Ovary (tissue), 9 donors: ENCODE results near the gene FAM234A. TPM values are rescaled to one million over a fixed set of nuclear protein-coding genes. Genes with fewer than 3 reads are reported as not detected.

ENCODE experiments used
- DNase-seq, 5 donors: peaks; one replicate each; pipeline ENCODE4 v3.0.0-alpha.2; 2019 to 2020
- H3K27ac ChIP-seq, 2 donors: fragments of 200-600 bp; one replicate each; pipeline versions ENCODE4 v1.5.1 to v1.8.0; 2019 to 2022
- H3K27me3 ChIP-seq: fragments of 200-600 bp; one replicate; pipeline ENCODE4 v1.8.0; 2022
- H3K36me3 ChIP-seq: fragments of 200-600 bp; sonication (generic); one replicate; pipeline ENCODE4 v1.5.1; 2019
- H3K4me1 ChIP-seq: one replicate; pipeline ENCODE4 v1.8.1; 2013; ENCODE audit warnings: mild to moderate bottlenecking, moderate library complexity; ENCODE audit not compliant: insufficient read depth
- H3K4me3 ChIP-seq: fragments of 200-600 bp; sonication (generic); one replicate; pipeline ENCODE4 v1.5.1; 2017
- H3K9me3 ChIP-seq, 2 donors: fragments of 200-600 bp in 1 of 2; sonication (generic) in 1 of 2; one replicate each; pipeline versions ENCODE4 v1.5.1 to v1.8.1; 2013 to 2019; ENCODE audit warnings: mild to moderate bottlenecking in 1 of 2, moderate library complexity in 1 of 2
- CTCF ChIP-seq, 3 donors: fragments of 450-650 bp in 2 of 3; fragments of 200-600 bp in 1 of 3; IDR thresholded peaks; one replicate each; pipeline versions ENCODE4 v1.5.1 to v1.8.0; 2016 to 2022; ENCODE audit warnings: antibody characterized with exemption in 3 of 3, mild to moderate bottlenecking in 1 of 3
- EP300 ChIP-seq: sonication (generic); formaldehyde crosslinking; IDR thresholded peaks from one replicate; pipeline ENCODE4 v1.6.1; 2017; ENCODE audit warnings: antibody characterized with exemption
- POLR2A ChIP-seq: fragments of 450-650 bp; IDR thresholded peaks from one replicate; pipeline ENCODE4 v1.6.1; 2017; ENCODE audit warnings: antibody characterized with exemption, mild to moderate bottlenecking, moderate library complexity
- WGBS, 3 donors: extraction: QIAGEN DNeasy Blood & Tissue Kit in 1 of 3; methylation state at CpG; one replicate each; pipeline versions ENCODE4 v1.1.5 to v1.1.7; 2013 to 2017; 5-methylcytosine and 5-hydroxymethylcytosine counted together
- intact Hi-C, 4 donors: fragments of 100-400 bp; cut with DNase I; formaldehyde crosslinking; loops; one replicate each; pipeline versions ENCODE4 v1.11.0 to v1.15.1; 2022 to 2023
- polyA plus RNA-seq, 2 donors: library from polyadenylated mRNA; stranded (reverse); fragments of 200-250 nt in 1 of 2; fragments of 350-450 nt in 1 of 2; fragmentation: Illumina TruSeq in 1 of 2; extraction: RNeasy Lipid Tissue Mini Kit (QIAGEN cat#74804) in 1 of 2; gene quantifications; one replicate each; pipeline ENCODE4 v1.2.3, GENCODE V29; 2013 to 2014
- total RNA-seq, 7 donors: library from RNA; depleted of rRNA in 2 of 7; stranded (reverse); fragments of >200 nt in 2 of 7; fragmentation: NEBNext Ultra II Directional in 3 of 7; extraction: Animal tissue kit (Norgen Biotek cat#: 25700) in 3 of 7; gene quantifications; one replicate each; pipeline versions ENCODE4 v1.1.0 to v1.2.4, GENCODE V29; 2016 to 2023
- donor health status: DM: no; HTN: no; CAD: no; lungs with moderate emphysema.
- donor health status: DM: no; HTN: no; CAD: no.
- donor health status: Bipolar disorder and iron deficiency.
- donor health status: DM: yes; HTN: yes; CAD: no.
- donor health status: DM: no; HTN: no; CAD: no.
- donor health status: DM: yes; HTN: yes; CAD: no.

FAM234A gene
- total and polyA plus RNA-seq, 9 donors, result 20.4 to 61.9 (median 49.2) TPM

- H3K27ac ChIP-seq, result no peak overlapping the region
- no peak for DNase-seq
- H3K27me3 ChIP-seq, result no peaks in the 10 kb centered on the region
- 87 to 91% (median 88%) methylated on average over 3 of the region's 3 CpGs for WGBS, 3 donors
- H3K9me3 ChIP-seq, result no peaks in the 10 kb centered on the region
- no peaks in the 10 kb centered on the region for H3K36me3 ChIP-seq
- TF ChIP-seq CTCF (IDR thresholded peaks at IDR 0.05) (no peak), EP300 (no peak), POLR2A (no peak)
- H3K4me1 ChIP-seq, result no peaks in the 10 kb centered on the region
- no peak overlapping the region for H3K4me3 ChIP-seq
- intact Hi-C loops, result no loop called here
Observed at GRCh38 chr16:212999-213398, 21.6 kb upstream of the FAM234A start.

DNA sequence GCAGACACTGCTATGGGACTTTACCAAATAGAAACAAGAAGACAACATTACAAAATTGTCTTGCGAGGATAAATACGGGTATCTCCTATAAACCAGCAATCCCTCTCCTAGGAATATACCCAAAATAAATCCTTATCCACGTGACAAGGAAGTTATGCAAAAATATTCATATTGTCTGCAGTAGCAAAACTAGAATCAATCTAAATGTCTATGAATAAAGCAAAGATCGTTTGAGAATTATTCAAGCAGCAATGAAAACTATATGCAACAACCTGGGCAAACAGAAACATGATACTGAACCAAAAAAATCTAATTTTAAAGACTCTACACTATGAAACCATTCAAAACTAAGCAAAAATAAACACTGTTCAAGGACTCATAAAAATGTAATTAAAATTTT, 14.6 kb upstream of the FAM234A start:
- DNase-seq, result no peak
- Histone ChIP-seq H3K4me1 (no peaks in the 10 kb centered on the region), H3K4me3 (no peak overlapping the region), H3K9me3 (no peaks in the 10 kb centered on the region), H3K27ac (no peak overlapping the region), H3K36me3 (no peaks in the 10 kb centered on the region), H3K27me3 (no peaks in the 10 kb centered on the region)
- no peak for TF ChIP-seq EP300
- no peak for TF ChIP-seq POLR2A
- TF ChIP-seq CTCF (IDR thresholded peaks at IDR 0.05), result no peak
- 16 to 44% (median 26%) methylated on average over 4 of the region's 4 CpGs for WGBS, 3 donors
- intact Hi-C loops, result no loop called here

- H3K36me3 ChIP-seq, result no peaks in the 10 kb centered on the region
Observed at GRCh38 chr16:228151-228851, 6.3 kb upstream of the FAM234A start.

More at GRCh38 chr16:228151-228851, 6.3 kb upstream of the FAM234A start:
- H3K4me3 ChIP-seq, result peak overlapping the region; percentile 97
- DNase-seq, result no peak
- WGBS, 3 donors, result 9 to 13% (median 12%) methylated on average over 9 of the region's 9 CpGs
- no peaks in the 10 kb centered on the region for H3K9me3 ChIP-seq
- H3K4me1 ChIP-seq, result peaks cover 3% of the 10 kb centered on the region
- TF ChIP-seq CTCF (IDR thresholded peaks at IDR 0.05) (no peak), EP300 (no peak), POLR2A (no peak)
- H3K27ac ChIP-seq, result peak overlapping the region; percentile 86 to 93
- intact Hi-C loops, result no loop called here
- no peaks in the 10 kb centered on the region for H3K27me3 ChIP-seq
